Measurements from ENCODE around the gene RASSF5.
A peak's percentile ranks its signal among the peaks of the same experiment; 100 is the strongest.

The RASSF5 gene

DNA sequence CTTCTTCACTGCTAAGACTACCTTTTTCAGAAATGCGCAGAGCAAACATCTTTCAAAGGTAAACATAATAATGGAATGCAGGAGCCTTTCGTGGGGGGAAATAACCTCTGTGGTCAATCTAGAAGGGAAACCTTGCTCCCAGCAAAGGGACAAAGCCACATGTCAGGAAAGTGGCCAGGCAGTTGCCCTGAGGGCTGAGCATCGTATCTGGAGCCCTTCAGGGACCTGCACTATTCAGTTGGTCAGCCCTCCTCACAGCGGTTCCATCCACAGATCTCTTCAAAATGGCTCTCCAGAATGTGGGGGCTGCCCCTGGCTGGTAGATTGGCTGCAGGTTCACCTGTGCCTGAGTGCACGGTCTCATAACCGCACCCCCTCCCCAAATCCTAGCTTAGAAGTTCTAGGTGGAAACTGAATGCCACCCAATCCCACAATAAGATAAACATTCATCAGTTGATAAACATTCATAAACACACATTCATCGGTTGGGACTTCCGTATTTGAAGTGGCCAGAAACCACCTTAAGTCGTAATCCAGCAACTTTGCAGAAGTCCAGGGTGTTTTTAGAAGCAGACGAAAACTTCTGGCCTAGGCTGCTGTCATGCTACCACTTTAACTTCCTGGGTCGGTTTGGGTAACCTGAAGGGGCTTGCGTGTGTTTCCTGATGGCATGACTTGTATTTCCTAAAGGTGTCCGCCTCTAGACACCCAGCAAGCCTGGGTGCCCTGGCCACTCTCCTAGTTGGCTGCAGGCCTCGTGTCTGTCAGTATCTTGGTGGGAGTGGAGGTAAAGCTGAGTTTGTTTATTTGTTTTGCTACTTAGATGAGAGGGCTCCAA, 50.5 kb downstream of the RASSF5 start:
- DNase-seq (ENCODE audit: low read depth in 2 of 2) = no peak
- H3K4me3 ChIP-seq (replicated peaks in 1 of 2; ENCODE audit: low read depth in 2 of 2, low read length in 2 of 2) = peak overlapping the region; percentile 48 to 50
- TF ChIP-seq, protein P1, sequence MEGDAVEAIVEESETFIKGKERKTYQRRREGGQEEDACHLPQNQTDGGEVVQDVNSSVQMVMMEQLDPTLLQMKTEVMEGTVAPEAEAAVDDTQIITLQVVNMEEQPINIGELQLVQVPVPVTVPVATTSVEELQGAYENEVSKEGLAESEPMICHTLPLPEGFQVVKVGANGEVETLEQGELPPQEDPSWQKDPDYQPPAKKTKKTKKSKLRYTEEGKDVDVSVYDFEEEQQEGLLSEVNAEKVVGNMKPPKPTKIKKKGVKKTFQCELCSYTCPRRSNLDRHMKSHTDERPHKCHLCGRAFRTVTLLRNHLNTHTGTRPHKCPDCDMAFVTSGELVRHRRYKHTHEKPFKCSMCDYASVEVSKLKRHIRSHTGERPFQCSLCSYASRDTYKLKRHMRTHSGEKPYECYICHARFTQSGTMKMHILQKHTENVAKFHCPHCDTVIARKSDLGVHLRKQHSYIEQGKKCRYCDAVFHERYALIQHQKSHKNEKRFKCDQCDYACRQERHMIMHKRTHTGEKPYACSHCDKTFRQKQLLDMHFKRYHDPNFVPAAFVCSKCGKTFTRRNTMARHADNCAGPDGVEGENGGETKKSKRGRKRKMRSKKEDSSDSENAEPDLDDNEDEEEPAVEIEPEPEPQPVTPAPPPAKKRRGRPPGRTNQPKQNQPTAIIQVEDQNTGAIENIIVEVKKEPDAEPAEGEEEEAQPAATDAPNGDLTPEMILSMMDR (IDR thresholded peaks at IDR 0.05; ENCODE audit: low read depth, low read length) = no peak

DNA sequence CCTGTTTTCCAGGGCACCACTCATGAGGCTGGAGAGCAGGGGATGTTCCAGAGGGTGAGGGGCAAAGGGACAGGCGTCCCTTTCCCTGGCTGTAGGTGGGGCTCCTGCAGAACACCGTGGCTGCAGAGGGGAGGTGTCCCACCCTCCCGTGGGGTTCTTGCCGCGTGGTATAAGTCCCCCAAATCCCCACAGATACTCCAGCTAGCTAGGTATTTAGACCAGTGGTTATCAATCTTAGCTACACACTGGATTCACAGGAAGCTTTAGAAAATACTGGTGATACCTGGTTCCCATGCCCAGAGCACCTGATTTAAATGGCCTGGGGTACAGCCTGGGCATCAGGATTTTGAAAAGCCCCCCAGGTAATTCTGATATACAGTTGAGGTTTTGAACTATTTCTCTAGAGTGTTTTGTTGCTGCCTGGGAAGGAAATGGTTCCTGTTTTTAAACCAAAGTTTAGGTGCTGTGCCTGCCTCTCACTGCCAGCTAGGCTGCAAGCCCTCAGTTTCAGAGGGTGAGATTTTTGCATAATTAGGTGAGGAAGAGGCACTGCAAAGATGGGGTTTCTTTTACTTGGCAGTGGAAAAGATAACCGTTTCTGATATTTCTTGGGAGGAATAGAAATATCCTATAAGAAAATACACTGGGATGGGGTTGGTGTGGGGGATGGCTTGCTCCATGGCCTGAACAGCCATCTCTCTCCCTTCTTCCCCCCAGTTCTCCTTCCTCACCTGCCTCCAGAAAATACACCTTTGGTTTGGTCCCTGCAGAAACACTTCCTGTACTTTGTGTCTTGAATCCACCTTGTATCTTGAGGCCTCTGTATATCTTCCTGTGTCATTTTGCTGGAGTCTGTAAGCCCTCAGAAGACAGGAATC, 51.7 kb downstream of the RASSF5 start:
- TF ChIP-seq, protein P1 (IDR thresholded peaks at IDR 0.05; ENCODE audit: low read depth, low read length) = no peak
- DNase-seq (ENCODE audit: low read depth in 2 of 2) = no peak
- no peak overlapping the region for H3K4me3 ChIP-seq (replicated peaks in 1 of 2; ENCODE audit: low read depth in 2 of 2, low read length in 2 of 2)

DNA sequence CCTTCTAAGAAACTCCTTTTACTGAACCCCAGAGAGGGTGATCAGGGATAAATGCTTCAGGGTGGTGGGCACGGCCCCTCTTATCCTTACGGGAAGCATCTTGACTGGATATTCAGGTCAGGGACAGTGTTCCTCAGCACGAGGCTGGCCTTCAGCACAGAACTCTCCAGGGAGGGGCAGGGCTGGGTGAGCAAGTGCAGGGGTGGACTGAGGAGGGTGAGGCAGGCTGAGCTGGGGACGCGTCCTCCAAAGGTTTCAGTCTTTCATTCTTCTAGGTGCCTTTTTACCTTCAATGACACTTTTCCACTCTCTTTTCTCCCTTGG, 52.3 kb downstream of the RASSF5 start:
- DNase-seq (ENCODE audit: low read depth in 2 of 2) = no peak
- TF ChIP-seq, protein P1 (IDR thresholded peaks at IDR 0.05; ENCODE audit: low read depth, low read length) = no peak
- no peak overlapping the region for H3K4me3 ChIP-seq (replicated peaks in 1 of 2; ENCODE audit: low read depth in 2 of 2, low read length in 2 of 2)

DNA sequence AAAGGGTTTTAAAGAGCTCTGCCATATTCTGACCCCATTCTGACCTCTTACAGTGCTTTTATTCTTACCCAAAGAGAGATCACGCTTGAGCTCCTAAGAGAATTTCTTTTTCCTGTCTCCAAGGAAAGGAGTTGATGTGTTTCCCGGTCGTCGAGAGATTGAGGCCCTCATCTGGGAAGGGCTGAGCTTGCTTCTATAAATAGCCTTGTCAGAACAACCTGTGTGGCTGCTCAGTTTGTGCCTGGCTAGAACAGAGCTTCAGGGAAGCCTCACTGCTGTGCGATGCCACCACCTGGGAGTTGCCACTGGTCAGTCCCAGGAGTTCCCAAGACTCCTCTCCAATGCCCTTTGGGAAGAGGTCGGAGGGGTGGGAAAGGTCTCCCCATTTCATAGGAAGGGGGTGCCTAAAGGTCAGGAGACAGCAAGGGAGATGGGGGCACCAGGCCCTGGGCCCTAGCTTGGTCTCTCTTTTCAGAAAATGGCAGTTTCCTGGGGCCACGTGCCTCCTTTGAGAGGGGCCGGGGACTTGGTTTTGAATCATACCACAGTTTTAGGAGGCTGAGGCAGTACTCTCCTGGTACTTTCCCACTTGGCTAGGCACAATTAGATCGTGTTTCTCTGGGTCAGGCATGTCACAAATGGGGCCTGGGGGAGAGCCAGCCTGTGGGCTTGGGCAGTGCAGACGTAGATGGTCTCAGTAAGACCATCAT, 52.8 kb downstream of the RASSF5 start:
- H3K4me3 ChIP-seq (replicated peaks in 1 of 2; ENCODE audit: low read depth in 2 of 2, low read length in 2 of 2) = no peak overlapping the region
- TF ChIP-seq, protein P1 (IDR thresholded peaks at IDR 0.05; ENCODE audit: low read depth, low read length) = no peak
- peak in 1 of 2 donors; percentile 47 for DNase-seq (ENCODE audit: low read depth in 2 of 2)

DNA sequence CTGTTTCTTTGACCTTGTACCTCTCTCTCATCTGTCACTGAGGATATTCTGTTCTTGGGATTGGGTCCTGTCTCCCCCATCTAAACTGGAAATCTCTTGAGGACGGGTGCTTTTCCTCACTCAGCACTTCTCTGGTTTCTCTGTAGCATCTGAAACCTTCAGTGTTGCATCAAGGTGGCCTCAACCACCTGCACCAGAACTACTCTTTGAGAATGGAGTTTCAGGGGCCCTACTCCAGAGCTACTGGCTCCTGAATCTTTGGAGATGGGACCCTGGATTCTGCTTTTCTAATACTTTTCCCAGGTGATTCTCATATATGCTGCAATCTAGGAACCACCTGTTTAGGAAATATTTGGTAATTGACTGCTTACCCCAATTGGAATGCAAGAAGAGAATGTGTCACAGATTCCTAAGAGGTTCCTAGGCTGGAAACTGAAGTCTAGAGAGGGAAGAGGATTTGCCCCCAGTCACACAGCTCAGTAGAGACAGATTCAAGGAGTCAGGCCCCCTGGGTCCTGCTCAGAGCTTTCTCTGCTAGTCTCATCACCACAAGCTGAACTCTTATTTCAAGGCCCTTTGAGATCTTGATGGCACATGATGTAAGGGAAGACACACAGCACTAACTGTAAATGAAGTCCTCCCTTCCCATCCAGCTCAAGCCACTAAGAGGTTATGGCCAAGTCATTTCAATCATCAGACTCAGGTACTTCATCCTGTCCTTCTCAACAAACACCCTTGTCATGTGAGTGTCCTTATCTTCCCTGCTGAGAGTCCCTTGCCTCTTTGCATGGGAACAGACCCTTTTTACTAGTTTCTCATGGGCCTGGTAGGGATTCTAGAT, 56.3 kb downstream of the RASSF5 start:
- TF ChIP-seq, protein P1 (IDR thresholded peaks at IDR 0.05; ENCODE audit: low read depth, low read length) = no peak
- DNase-seq (ENCODE audit: low read depth in 2 of 2) = peak in 1 of 2 donors; percentile 17
- H3K4me3 ChIP-seq (replicated peaks in 1 of 2; ENCODE audit: low read depth in 2 of 2, low read length in 2 of 2) = no peak overlapping the region

DNA sequence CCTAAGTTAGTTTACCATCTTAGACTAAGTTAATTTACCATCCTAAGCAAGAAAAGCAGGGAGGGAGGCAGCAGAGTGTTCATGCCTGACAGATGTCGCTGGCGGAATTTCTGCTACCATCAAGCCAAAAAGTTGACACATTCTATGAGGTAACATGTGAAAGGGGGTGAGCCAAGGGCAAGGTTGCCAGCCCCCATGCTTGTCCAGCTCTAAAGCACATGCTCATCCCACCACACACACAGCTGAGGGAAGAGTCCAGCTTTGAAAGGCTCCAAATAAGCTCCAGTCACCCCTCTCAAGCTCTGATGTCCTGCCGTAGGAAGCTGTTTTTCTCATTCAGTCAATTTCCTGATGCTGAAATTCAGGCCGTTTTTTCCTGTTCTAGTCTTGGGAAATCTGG, 58.7 kb downstream of the RASSF5 start:
- TF ChIP-seq, protein P1 (IDR thresholded peaks at IDR 0.05; ENCODE audit: low read depth, low read length) = no peak
- no peak for DNase-seq (ENCODE audit: low read depth in 2 of 2)
- no peak overlapping the region for H3K4me3 ChIP-seq (replicated peaks in 1 of 2; ENCODE audit: low read depth in 2 of 2, low read length in 2 of 2)
